GM12872 (cell line): ENCODE measurements around the gene CCNY.

Experiments
- TF ChIP-seq, protein P1 (sequence below): IDR thresholded peaks from 3 replicates; pipeline ENCODE4 v1.5.1; 2011; ENCODE audit warnings: low read depth, mild to moderate bottlenecking, low read length, moderate library complexity; ENCODE audit not compliant: insufficient read depth

The CCNY gene

DNA sequence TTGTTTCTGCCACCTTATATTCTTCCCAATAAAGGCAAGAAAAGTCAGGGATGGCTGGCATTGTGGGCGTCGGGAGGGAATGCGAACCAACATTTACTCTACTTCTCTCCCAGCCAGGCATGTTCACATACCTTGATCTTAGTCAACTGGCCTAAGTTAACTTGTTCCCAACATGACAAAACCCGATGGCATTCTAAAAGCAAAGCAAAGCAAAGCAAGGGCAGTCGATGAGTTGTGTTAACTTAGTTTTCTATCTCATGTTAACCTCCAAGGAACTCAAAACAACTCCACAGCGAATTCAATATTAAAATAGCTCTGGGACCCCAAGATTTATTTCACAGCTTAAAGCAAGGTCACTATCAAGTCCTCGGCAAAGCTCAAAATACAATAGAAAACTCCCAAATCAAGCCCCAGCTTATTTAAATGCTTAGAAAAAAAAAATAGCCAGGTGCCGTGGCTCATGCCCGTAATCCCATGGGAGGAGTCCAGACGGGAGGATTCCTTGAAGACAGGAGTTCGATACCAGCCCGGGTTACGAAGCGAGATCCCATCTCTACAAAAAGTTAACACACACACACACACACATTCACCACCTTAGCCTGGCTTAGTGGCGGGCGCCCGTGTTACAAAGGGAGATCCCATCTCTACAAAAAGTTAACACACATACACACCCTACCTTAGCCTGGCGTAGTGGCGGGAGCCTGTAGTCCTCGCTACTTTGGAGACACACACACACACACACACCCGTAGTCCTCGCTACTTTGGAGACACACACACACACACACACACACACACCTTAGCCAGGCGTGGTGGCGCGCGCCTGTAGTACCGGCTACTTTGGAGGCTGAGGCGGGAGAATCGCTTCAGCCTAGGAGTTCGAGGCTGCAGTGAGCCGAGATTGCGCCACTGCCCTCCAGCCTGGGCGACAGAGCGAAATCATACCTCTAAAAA is 901 bp upstream of the CCNY start:
- TF ChIP-seq, protein P1, sequence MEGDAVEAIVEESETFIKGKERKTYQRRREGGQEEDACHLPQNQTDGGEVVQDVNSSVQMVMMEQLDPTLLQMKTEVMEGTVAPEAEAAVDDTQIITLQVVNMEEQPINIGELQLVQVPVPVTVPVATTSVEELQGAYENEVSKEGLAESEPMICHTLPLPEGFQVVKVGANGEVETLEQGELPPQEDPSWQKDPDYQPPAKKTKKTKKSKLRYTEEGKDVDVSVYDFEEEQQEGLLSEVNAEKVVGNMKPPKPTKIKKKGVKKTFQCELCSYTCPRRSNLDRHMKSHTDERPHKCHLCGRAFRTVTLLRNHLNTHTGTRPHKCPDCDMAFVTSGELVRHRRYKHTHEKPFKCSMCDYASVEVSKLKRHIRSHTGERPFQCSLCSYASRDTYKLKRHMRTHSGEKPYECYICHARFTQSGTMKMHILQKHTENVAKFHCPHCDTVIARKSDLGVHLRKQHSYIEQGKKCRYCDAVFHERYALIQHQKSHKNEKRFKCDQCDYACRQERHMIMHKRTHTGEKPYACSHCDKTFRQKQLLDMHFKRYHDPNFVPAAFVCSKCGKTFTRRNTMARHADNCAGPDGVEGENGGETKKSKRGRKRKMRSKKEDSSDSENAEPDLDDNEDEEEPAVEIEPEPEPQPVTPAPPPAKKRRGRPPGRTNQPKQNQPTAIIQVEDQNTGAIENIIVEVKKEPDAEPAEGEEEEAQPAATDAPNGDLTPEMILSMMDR = no peak

DNA sequence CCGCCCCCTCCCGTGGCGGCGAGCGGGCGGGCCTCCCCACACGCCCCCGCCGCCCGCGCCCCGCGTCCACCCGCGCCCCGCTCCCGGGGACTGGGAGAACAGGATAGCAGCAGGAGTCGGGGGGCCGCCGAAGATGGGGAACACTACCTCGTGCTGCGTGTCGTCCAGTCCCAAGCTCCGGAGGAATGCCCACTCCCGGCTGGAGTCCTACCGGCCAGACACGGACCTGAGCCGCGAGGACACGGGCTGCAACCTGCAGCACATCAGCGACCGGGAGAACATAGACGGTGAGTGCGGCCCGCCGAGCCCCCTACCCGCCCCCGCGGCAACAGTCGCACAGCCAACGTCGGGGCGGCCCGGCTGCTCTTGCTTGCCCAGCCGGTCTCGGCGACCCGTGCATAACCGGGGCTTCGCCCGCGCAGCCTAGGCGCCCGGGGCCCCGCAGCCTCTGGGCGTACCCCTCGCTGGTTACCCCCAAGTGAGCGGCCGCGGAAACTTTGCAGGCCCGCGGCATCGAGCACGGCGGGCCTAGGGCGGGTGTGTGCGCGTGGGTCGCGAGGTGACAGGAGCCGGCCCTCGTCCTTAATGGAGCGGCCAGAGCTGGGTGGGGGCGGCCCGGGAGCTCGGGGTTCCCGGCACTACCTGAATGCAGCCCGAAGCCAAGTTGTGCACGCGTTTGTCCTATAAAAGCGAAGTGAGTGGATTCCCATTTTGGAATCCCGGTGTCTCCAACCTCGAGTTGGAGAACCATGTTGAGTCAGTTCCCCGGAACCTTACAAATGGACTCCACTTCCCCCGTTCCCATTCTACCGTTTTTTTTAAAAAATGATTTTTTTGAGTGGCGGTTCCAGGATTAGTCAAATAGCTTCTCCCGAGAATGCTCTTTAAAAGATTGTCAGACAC is 863 bp downstream of the CCNY start:
- TF ChIP-seq, protein P1 = no peak

DNA sequence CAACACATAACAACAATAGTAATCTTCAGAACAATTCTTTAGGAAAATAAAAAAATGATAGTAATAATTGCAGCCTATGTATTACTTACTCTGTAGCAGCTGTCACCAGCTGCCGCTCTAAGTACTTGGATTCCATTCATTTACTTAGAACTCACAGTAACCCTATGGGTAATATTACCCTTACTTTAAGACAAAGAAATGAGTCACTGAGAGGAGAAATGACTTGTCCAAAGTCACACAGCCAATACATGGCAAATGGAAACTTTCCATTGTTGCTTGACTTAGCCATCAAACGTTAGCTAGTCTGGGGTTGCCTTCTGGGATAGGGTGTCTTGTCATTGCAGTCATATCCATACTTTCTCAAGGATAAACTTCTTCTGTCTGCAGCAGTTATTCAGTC is 3.6 kb downstream of the CCNY start:
- TF ChIP-seq, protein P1 = no peak

DNA sequence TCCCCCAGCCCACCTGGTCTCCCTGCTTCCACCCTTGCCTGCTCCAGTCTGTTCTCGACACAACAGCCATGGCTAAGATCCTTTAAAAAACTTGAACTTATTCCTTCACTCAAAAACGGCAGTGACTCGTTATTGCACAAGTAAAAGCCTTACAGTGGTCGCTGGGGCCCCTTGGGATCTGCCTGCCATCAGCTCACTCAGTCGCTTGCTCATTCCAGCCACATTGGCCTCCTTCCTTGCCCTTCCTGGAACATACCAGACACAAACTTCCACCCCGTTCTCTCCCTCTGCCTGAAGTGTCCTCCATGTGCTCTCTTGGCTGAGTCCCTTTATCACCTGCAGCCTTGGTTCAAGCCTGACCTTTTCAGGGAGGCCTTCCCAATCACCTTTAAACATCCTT is 4.7 kb downstream of the CCNY start:
- TF ChIP-seq, protein P1 = no peak

DNA sequence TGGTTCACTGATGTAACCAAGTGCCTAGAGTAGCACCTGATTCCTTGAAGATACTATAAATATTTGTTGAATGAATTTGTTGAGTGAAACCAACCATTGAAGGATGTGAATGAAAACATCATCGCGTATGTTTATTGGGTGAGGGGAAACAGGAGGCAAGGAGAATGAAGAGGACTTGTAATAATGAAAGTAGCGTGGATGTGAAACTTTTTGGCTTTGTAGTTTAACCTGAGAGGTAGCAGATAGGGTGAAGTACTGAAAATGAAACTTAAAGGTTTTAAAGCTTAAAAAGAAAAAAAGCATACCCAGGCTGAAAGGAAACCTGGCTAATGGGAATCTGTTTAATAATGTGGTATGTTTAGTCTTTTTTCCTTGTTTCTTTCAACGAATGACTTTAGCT is 5.2 kb downstream of the CCNY start:
- TF ChIP-seq, protein P1 = no peak

DNA sequence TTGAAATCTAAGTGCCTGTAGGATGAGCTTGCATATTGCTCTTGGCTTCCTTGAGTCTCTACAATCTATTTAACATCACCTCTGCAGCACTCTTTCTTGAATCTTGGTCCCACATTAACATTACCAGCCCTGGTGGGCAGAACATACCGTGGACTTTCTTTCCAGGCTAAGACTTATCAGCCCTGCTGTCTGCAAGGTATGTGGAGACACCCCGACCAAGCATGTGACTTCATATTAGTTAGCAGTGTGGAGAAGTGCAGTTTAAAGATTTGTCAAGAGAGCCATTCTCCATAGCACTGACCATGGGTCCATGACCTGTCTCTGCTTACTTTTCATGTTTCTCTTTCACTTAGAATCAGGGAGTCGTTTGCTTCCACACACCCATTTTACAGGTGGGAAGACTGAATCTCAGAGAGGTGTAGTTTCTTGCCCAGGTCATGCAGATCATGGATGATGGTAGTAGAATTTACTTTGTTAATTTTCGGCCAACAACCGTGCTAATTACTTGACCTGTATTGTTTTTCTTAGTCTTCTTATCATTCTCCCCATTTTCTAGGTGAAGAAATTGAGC is 6.0 kb downstream of the CCNY start:
- TF ChIP-seq, protein P1 = no peak

DNA sequence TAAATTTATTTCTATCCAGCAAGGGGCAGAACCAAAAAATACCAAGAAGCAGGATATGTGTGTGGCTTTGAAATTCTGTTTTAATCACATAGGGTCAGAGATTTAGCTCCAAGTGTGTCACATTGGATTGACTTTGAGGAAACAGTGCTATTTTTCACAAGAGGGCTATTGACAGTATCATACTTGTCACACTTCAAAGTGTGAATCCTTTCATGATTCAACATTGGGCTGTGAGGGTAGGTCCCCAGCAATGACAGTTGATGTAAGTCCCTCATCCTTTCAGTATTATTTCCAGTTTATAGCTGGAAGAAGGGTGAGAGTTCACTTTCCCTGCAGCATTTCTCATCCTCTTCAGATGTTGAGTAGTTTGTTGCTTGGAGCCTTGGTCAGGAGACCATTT is 7.4 kb downstream of the CCNY start:
- TF ChIP-seq, protein P1 = no peak
